Activated T-cell treated with anti-CD3 and anti-CD28 coated beads, Interleukin-2, amount 50 U/mL, for 24 hours (primary cell): ENCODE measurements around the gene NQO1.

Source experiments
- DNase-seq: peaks from one replicate; pipeline ENCODE4 v3.0.0-alpha.2; 2020
- H3K27ac Mint-ChIP-seq: 2 replicates; pipeline ENCODE4 v1.8.0; 2020; ENCODE audit warnings: mild to moderate bottlenecking, mixed read lengths
- H3K27me3 Mint-ChIP-seq: 2 replicates; pipeline ENCODE4 v1.8.0; 2020; ENCODE audit warnings: mixed read lengths
- H3K36me3 Mint-ChIP-seq: 2 replicates; pipeline ENCODE4 v1.8.0; 2020; ENCODE audit warnings: low read depth, mixed read lengths
- H3K4me1 Mint-ChIP-seq: 2 replicates; pipeline ENCODE4 v1.8.0; 2020; ENCODE audit warnings: low read depth, mixed read lengths
- H3K4me3 Mint-ChIP-seq: 2 replicates; pipeline ENCODE4 v1.8.0; 2020; ENCODE audit warnings: mild to moderate bottlenecking, moderate library complexity, mixed read lengths
- H3K9me3 Mint-ChIP-seq: 2 replicates; pipeline ENCODE4 v1.8.0; 2020; ENCODE audit warnings: mixed read lengths

The NQO1 gene

GRCh38 chr16:69724414-69724873, 1.9 kb downstream of the NQO1 start:
- Mint-ChIP-seq H3K9me3 (no peaks in the 10 kb centered on the region), H3K27ac (peak overlapping the region; percentile 37), H3K36me3 (peaks cover 5% of the 10 kb centered on the region), H3K27me3 (no peaks in the 10 kb centered on the region), H3K4me1 (peaks cover 30% of the 10 kb centered on the region), H3K4me3 (no peak overlapping the region)
- no peak for DNase-seq

- Mint-ChIP-seq H3K27me3 (no peaks in the 10 kb centered on the region), H3K4me3 (no peak overlapping the region), H3K36me3 (peaks cover 10% of the 10 kb centered on the region), H3K27ac (no peak overlapping the region), H3K4me1 (peaks cover 14% of the 10 kb centered on the region), H3K9me3 (no peaks in the 10 kb centered on the region)
- DNase-seq: no peak
Measured at GRCh38 chr16:69721441-69721957, 4.9 kb downstream of the NQO1 start.

- Mint-ChIP-seq H3K27ac (no peak overlapping the region), H3K36me3 (peaks cover 8% of the 10 kb centered on the region)
Measured at GRCh38 chr16:69720822-69721430, 5.4 kb downstream of the NQO1 start.

GRCh38 chr16:69718111-69718764, 8.1 kb downstream of the NQO1 start:
- Mint-ChIP-seq H3K4me1 (no peaks in the 10 kb centered on the region), H3K36me3 (peaks cover 17% of the 10 kb centered on the region), H3K9me3 (no peaks in the 10 kb centered on the region), H3K27me3 (no peaks in the 10 kb centered on the region), H3K27ac (no peak overlapping the region), H3K4me3 (no peak overlapping the region)
- DNase-seq: no peak

More at GRCh38 chr16:69720822-69721430, 5.4 kb downstream of the NQO1 start:
- Mint-ChIP-seq H3K9me3 (no peaks in the 10 kb centered on the region), H3K4me3 (no peak overlapping the region), H3K4me1 (peaks cover 8% of the 10 kb centered on the region), H3K27me3 (no peaks in the 10 kb centered on the region)
- no peak for DNase-seq

GRCh38 chr16:69717066-69717465, 9.3 kb downstream of the NQO1 start:
- no peaks in the 10 kb centered on the region for H3K4me1 Mint-ChIP-seq
- H3K27ac Mint-ChIP-seq: no peak overlapping the region
- no peaks in the 10 kb centered on the region for H3K27me3 Mint-ChIP-seq
- DNase-seq: no peak
- H3K4me3 Mint-ChIP-seq: no peak overlapping the region
- H3K9me3 Mint-ChIP-seq: no peaks in the 10 kb centered on the region
- H3K36me3 Mint-ChIP-seq: peaks cover 29% of the 10 kb centered on the region

- H3K9me3 Mint-ChIP-seq: no peaks in the 10 kb centered on the region
- peaks cover 47% of the 10 kb centered on the region for H3K36me3 Mint-ChIP-seq
- peak overlapping the region; percentile 40 for H3K27ac Mint-ChIP-seq
- no peak for DNase-seq
- peaks cover 10% of the 10 kb centered on the region for H3K4me1 Mint-ChIP-seq
- H3K4me3 Mint-ChIP-seq: no peak overlapping the region
- no peaks in the 10 kb centered on the region for H3K27me3 Mint-ChIP-seq
Measured at GRCh38 chr16:69712914-69713581, 13.3 kb downstream of the NQO1 start.

GRCh38 chr16:69712277-69712676, 14.1 kb downstream of the NQO1 start:
- DNase-seq: no peak
- Mint-ChIP-seq H3K27me3 (no peaks in the 10 kb centered on the region), H3K4me1 (peaks cover 10% of the 10 kb centered on the region), H3K27ac (no peak overlapping the region), H3K36me3 (peaks cover 49% of the 10 kb centered on the region), H3K9me3 (no peaks in the 10 kb centered on the region), H3K4me3 (no peak overlapping the region)

GRCh38 chr16:69711115-69711740, 15.1 kb downstream of the NQO1 start:
- H3K9me3 Mint-ChIP-seq: no peaks in the 10 kb centered on the region
- H3K36me3 Mint-ChIP-seq: peaks cover 47% of the 10 kb centered on the region
- no peaks in the 10 kb centered on the region for H3K27me3 Mint-ChIP-seq
- H3K4me3 Mint-ChIP-seq: no peak overlapping the region
- peaks cover 10% of the 10 kb centered on the region for H3K4me1 Mint-ChIP-seq
- DNase-seq: no peak
- H3K27ac Mint-ChIP-seq: no peak overlapping the region

- peaks cover 44% of the 10 kb centered on the region for H3K36me3 Mint-ChIP-seq
- no peaks in the 10 kb centered on the region for H3K27me3 Mint-ChIP-seq
- H3K4me1 Mint-ChIP-seq: peaks cover 10% of the 10 kb centered on the region
- no peak overlapping the region for H3K4me3 Mint-ChIP-seq
- DNase-seq: no peak
- no peaks in the 10 kb centered on the region for H3K9me3 Mint-ChIP-seq
- peak overlapping the region; percentile 63 for H3K27ac Mint-ChIP-seq
Measured at GRCh38 chr16:69709456-69710084, 16.8 kb downstream of the NQO1 start.

- H3K9me3 Mint-ChIP-seq: no peaks in the 10 kb centered on the region
- no peak overlapping the region for H3K4me3 Mint-ChIP-seq
- H3K27me3 Mint-ChIP-seq: no peaks in the 10 kb centered on the region
- peak overlapping the region; percentile 39 for H3K27ac Mint-ChIP-seq
- H3K4me1 Mint-ChIP-seq: peaks cover 10% of the 10 kb centered on the region
- peaks cover 51% of the 10 kb centered on the region for H3K36me3 Mint-ChIP-seq
- no peak for DNase-seq
Measured at GRCh38 chr16:69707920-69708683, 18.3 kb downstream of the NQO1 start.

- Mint-ChIP-seq H3K4me3 (no peak overlapping the region), H3K9me3 (no peaks in the 10 kb centered on the region), H3K4me1 (peaks cover 10% of the 10 kb centered on the region), H3K27ac (peak overlapping the region; percentile 4), H3K36me3 (peaks cover 47% of the 10 kb centered on the region), H3K27me3 (no peaks in the 10 kb centered on the region)
- no peak for DNase-seq
Measured at GRCh38 chr16:69706975-69707340, 19.4 kb downstream of the NQO1 start.

GRCh38 chr16:69706256-69706974, 19.9 kb downstream of the NQO1 start:
- Mint-ChIP-seq H3K36me3 (peaks cover 49% of the 10 kb centered on the region), H3K4me1 (peaks cover 8% of the 10 kb centered on the region), H3K4me3 (no peak overlapping the region), H3K27ac (peak overlapping the region; percentile 4), H3K9me3 (no peaks in the 10 kb centered on the region), H3K27me3 (no peaks in the 10 kb centered on the region)
- no peak for DNase-seq

GRCh38 chr16:69703638-69704037, 22.7 kb downstream of the NQO1 start:
- DNase-seq: no peak
- no peaks in the 10 kb centered on the region for H3K9me3 Mint-ChIP-seq
- peak overlapping the region; percentile 1 for H3K27ac Mint-ChIP-seq
- H3K4me3 Mint-ChIP-seq: no peak overlapping the region
- peaks cover 60% of the 10 kb centered on the region for H3K36me3 Mint-ChIP-seq
- H3K27me3 Mint-ChIP-seq: no peaks in the 10 kb centered on the region
- H3K4me1 Mint-ChIP-seq: no peaks in the 10 kb centered on the region
